Heart left ventricle (tissue), 16 donors: ENCODE data around the gene LY6G6F. TPM values are rescaled to one million over a fixed set of nuclear protein-coding genes. Genes with fewer than 3 reads are reported as not detected.
A peak's percentile ranks its signal among the peaks of the same experiment; 100 is the strongest.

Experiments used
- ATAC-seq, 4 donors: fragments of 200-7000 bp; cut with Tn5 transposase; one replicate each; pipeline ENCODE4 v1.9.1; 2020 to 2022; ENCODE audit warnings: moderate library complexity in 4 of 4, mild to moderate bottlenecking in 3 of 4, moderate number of reproducible peaks in 1 of 4
- DNase-seq, 5 donors: peaks; one replicate each; pipeline ENCODE4 v3.0.0-alpha.2; 2020
- H3K27ac ChIP-seq, 12 donors: fragments of 200-600 bp; sonication (generic) in 4 of 12; one replicate each; pipeline versions ENCODE4 v1.5.0 to v1.8.0; 2016 to 2022; ENCODE audit warnings: mild to moderate bottlenecking in 2 of 12
- H3K27me3 ChIP-seq, 9 donors: fragments of 200-600 bp; sonication (generic) in 2 of 9; one replicate each; pipeline versions ENCODE4 v1.5.1 to v1.8.0; 2016 to 2022; ENCODE audit warnings: mild to moderate bottlenecking in 3 of 9
- H3K36me3 ChIP-seq, 9 donors: fragments of 200-600 bp; sonication (generic) in 2 of 9; one replicate each; pipeline versions ENCODE4 v1.5.0 to v1.8.0; 2018 to 2022; ENCODE audit warnings: mild to moderate bottlenecking in 2 of 9
- H3K4me1 ChIP-seq, 12 donors: fragments of 200-600 bp; sonication (generic) in 4 of 12; one replicate each; pipeline versions ENCODE4 v1.5.0 to v1.8.0; 2016 to 2022; ENCODE audit warnings: mild to moderate bottlenecking in 3 of 12
- H3K4me3 ChIP-seq, 12 donors: fragments of 200-600 bp; sonication (generic) in 4 of 12; one replicate each; pipeline versions ENCODE4 v1.5.0 to v1.8.0; 2017 to 2022; ENCODE audit warnings: mild to moderate bottlenecking in 9 of 12, moderate library complexity in 4 of 12
- H3K9me3 ChIP-seq, 12 donors: fragments of 200-600 bp; sonication (generic) in 4 of 12; one replicate each; pipeline versions ENCODE4 v1.5.0 to v1.8.0; 2016 to 2022; ENCODE audit warnings: mild to moderate bottlenecking in 1 of 12
- CTCF ChIP-seq, 12 donors: fragments of 200-600 bp; sonication (generic) in 4 of 12; IDR thresholded peaks; one replicate each; pipeline versions ENCODE4 v1.5.0 to v1.8.0; 2018 to 2022; ENCODE audit warnings: antibody characterized with exemption in 12 of 12, mild to moderate bottlenecking in 5 of 12
- POLR2A ChIP-seq, 2 donors: fragments of 450-650 bp; IDR thresholded peaks; one replicate each; pipeline ENCODE4 v1.6.1; 2017; ENCODE audit warnings: antibody characterized with exemption in 2 of 2, mild to moderate bottlenecking in 2 of 2, moderate library complexity in 2 of 2
- WGBS, 4 donors: extraction: QIAGEN DNeasy Blood & Tissue Kit in 2 of 4; methylation state at CpG; one replicate each; pipeline versions ENCODE4 v1.1.5 to v1.1.7; 2013 to 2018; 5-methylcytosine and 5-hydroxymethylcytosine counted together
- intact Hi-C, 10 donors: fragments of 100-400 bp; cut with DNase I; formaldehyde crosslinking; loops; one replicate each; pipeline versions ENCODE4 v1.11.1 to v1.14.2; 2022
- polyA plus RNA-seq, 2 donors: library from polyadenylated mRNA; stranded (reverse); fragments of 200-250 nt; gene quantifications; one replicate each; pipeline ENCODE4 v1.2.3, GENCODE V29; 2013
- total RNA-seq, 9 donors: library from RNA; depleted of rRNA in 2 of 9; stranded (reverse); fragments of >200 nt in 2 of 9; fragmentation: NEBNext Ultra II Directional in 3 of 9; extraction: Animal tissue kit (Norgen Biotek cat#: 25700) in 3 of 9; gene quantifications; one replicate each; pipeline versions ENCODE4 v1.1.0 to v1.2.4, GENCODE V29; 2016 to 2023
- donor health status: ischemic (EF 13 %, LVEDD 7.1; RV severe dilation, severe dysfunction).
- donor health status: healthy with polysubstance abuse.
- donor health status: DM: no; HTN: yes; CAD: no.
- donor health status: DM: no; HTN: no; CAD: no.
- donor health status: ischemic (EF 25% LVEDD 6.9; RV normal size, moderate dysfunction).
- donor health status: ischemic (EF 25% LVEDD 5.7; RV mildly dilated, moderate dysfunction).
- donor health status: healthy.
- donor health status: DM: yes; HTN: yes; CAD: no.
- donor health status: ischemic (EF 35%, LVEDD 5.7; RV mildly dilated, moderate dysfunction).
- donor health status: nonischemic (EF 11% LVEDD 7.7; RV severe dilation, severe dysfunction).
- donor health status: DM: yes; HTN: yes; CAD: no.
- donor health status: PGD.
- donor health status: ischemic (EF 29% LVEDD 5.4; RV normal size, mild dysfunction).
- donor health status: nonischemic (EF 23%, LVEDD 6.1; RV moderate dilation, normal function).

The LY6G6F gene
- total and polyA plus RNA-seq, 11 donors: not detected

GRCh38 chr6:31697555-31697954 lies 9.1 kb upstream of the LY6G6F start:
- Histone ChIP-seq H3K4me1 (peaks cover 3 to 33% (median 16%) of the 10 kb centered on the region in 12 donors), H3K36me3 (peaks cover 0 to 86% (median 80%) of the 10 kb centered on the region in 9 donors), H3K27ac (no peak overlapping the region), H3K4me3 (no peak overlapping the region), H3K27me3 (no peaks in the 10 kb centered on the region), H3K9me3 (no peaks in the 10 kb centered on the region)
- 44 to 58% (median 47%) methylated on average over 3 of the region's 3 CpGs for WGBS, 4 donors
- DNase-seq (no peak), ATAC-seq (no peak)
- intact Hi-C loops: no loop called here
- TF ChIP-seq CTCF (IDR thresholded peaks at IDR 0.05): no peak
- TF ChIP-seq POLR2A (IDR thresholded peaks at IDR 0.05): no peak

GRCh38 chr6:31700740-31701401 lies 5.8 kb upstream of the LY6G6F start:
- peaks cover 3 to 38% (median 21%) of the 10 kb centered on the region in 12 donors for H3K4me1 ChIP-seq
- H3K9me3 ChIP-seq: no peaks in the 10 kb centered on the region
- H3K4me3 ChIP-seq: peak overlapping the region in 3 of 12 donors; percentile 74 to 99 (median 80)
- no peak overlapping the region for H3K27ac ChIP-seq
- peaks cover 0 to 53% (median 46%) of the 10 kb centered on the region in 9 donors for H3K36me3 ChIP-seq
- ATAC-seq (no peak), DNase-seq (no peak)
- no peaks in the 10 kb centered on the region for H3K27me3 ChIP-seq
- intact Hi-C loops: loop anchor here in 2 of 10 donors (5.0 kb wide), 2 partner anchors 36 to 131 kb away; partner anchors contain the start of gene CLIC1 (in 1 of the 2)
- TF ChIP-seq CTCF (IDR thresholded peaks at IDR 0.05): no peak
- no peak for TF ChIP-seq POLR2A (IDR thresholded peaks at IDR 0.05)
- WGBS, 4 donors: 88 to 92% (median 89%) methylated on average over 5 of the region's 5 CpGs

- peak overlapping the region; percentile 58 to 99 (median 78) for H3K4me3 ChIP-seq
- WGBS, 4 donors: 16 to 21% (median 18%) methylated on average over 7 of the region's 7 CpGs
- TF ChIP-seq CTCF (IDR thresholded peaks at IDR 0.05) (no peak), POLR2A (IDR thresholded peaks at IDR 0.05) (no peak)
- H3K27me3 ChIP-seq: no peaks in the 10 kb centered on the region
- H3K4me1 ChIP-seq: peaks cover 3 to 38% (median 21%) of the 10 kb centered on the region in 12 donors
- peak in 1 of 4 donors; percentile 8 for ATAC-seq
- H3K9me3 ChIP-seq: no peaks in the 10 kb centered on the region
- H3K36me3 ChIP-seq: peaks cover 0 to 43% (median 37%) of the 10 kb centered on the region in 9 donors
- DNase-seq: peak in 4 of 5 donors; percentile 39 to 65 (median 56)
- H3K27ac ChIP-seq: peak overlapping the region; percentile 90 to 100 (median 98)
- intact Hi-C loops: loop anchor here in 4 of 10 donors (2.0 to 5.0 kb wide), 3 partner anchors 27 to 130 kb away; partner anchors contain the start of genes DDAH2 (in 2 of the 4) and CLIC1 (in 1 of the 4)
Measured at GRCh38 chr6:31701666-31702404, 4.8 kb upstream of the LY6G6F start.

- peak overlapping the region; percentile 58 to 99 (median 78) for H3K4me3 ChIP-seq
- no peaks in the 10 kb centered on the region for H3K27me3 ChIP-seq
- peak overlapping the region; percentile 90 to 100 (median 98) for H3K27ac ChIP-seq
- ATAC-seq (peak in 2 of 4 donors; percentile 24 to 29), DNase-seq (peak in 2 of 5 donors; percentile 27)
- H3K36me3 ChIP-seq: peaks cover 0 to 38% (median 31%) of the 10 kb centered on the region in 9 donors
- H3K9me3 ChIP-seq: no peaks in the 10 kb centered on the region
- peaks cover 3 to 35% (median 21%) of the 10 kb centered on the region in 12 donors for H3K4me1 ChIP-seq
- TF ChIP-seq CTCF (IDR thresholded peaks at IDR 0.05) (no peak), POLR2A (IDR thresholded peaks at IDR 0.05) (no peak)
- WGBS, 4 donors: 0 to 1% (median 1%) methylated on average over 10 of the region's 10 CpGs
- intact Hi-C loops: loop anchor here in 4 of 10 donors (2.0 to 5.0 kb wide), 3 partner anchors 26 to 130 kb away; partner anchors contain the start of genes DDAH2 (in 2 of the 4) and CLIC1 (in 1 of the 4)
Measured at GRCh38 chr6:31702405-31702818, 4.3 kb upstream of the LY6G6F start.
